Measurements from ENCODE around the gene FTSJ1. TPM values are rescaled to one million over a fixed set of nuclear protein-coding genes. Genes with fewer than 3 reads are reported as not detected.

The FTSJ1 gene
- total RNA-seq, 1 experiment from 2014 or later, result 53.9 TPM

DNA sequence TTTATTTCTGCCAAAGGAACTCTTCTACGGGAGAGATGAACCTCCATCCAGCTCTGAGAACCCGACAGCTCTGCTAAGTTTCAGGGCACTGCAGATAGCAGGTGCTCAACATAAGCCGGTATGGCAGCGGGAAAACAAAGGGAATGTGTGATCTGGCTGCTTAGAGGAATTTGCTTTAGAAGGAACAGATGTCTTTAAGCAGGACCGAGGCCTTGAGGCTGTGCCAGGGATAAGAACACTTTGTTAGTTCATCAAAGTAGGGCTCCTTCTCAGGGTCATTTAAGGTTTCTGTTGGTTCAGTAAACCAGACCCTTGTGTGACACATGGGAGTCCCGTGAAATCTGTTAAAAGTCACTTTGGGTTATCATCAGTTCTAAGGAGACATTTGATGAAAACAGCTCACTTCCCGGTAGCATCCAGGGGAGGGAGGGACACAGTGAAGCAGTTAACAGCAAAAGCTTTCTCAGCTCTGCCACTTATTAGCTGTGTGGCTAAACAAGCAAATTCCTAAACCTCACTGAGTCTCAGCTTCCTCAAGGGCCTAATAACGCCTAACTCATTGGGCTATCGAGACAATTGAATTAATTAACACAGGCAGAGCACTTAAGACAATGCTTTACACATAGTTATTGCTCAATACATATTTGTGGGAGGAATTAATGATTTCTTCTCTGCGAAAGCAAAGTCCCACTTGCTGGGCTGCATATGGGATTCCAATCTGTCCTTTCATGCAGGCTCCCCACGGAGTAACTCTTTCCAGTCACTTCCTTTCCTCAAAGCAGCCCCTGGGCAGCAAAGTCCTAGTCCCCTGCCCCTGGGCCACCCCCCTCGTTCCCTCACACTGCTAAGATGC, 2.9 kb upstream of the FTSJ1 start (continued):
- TF ChIP-seq, protein P1, sequence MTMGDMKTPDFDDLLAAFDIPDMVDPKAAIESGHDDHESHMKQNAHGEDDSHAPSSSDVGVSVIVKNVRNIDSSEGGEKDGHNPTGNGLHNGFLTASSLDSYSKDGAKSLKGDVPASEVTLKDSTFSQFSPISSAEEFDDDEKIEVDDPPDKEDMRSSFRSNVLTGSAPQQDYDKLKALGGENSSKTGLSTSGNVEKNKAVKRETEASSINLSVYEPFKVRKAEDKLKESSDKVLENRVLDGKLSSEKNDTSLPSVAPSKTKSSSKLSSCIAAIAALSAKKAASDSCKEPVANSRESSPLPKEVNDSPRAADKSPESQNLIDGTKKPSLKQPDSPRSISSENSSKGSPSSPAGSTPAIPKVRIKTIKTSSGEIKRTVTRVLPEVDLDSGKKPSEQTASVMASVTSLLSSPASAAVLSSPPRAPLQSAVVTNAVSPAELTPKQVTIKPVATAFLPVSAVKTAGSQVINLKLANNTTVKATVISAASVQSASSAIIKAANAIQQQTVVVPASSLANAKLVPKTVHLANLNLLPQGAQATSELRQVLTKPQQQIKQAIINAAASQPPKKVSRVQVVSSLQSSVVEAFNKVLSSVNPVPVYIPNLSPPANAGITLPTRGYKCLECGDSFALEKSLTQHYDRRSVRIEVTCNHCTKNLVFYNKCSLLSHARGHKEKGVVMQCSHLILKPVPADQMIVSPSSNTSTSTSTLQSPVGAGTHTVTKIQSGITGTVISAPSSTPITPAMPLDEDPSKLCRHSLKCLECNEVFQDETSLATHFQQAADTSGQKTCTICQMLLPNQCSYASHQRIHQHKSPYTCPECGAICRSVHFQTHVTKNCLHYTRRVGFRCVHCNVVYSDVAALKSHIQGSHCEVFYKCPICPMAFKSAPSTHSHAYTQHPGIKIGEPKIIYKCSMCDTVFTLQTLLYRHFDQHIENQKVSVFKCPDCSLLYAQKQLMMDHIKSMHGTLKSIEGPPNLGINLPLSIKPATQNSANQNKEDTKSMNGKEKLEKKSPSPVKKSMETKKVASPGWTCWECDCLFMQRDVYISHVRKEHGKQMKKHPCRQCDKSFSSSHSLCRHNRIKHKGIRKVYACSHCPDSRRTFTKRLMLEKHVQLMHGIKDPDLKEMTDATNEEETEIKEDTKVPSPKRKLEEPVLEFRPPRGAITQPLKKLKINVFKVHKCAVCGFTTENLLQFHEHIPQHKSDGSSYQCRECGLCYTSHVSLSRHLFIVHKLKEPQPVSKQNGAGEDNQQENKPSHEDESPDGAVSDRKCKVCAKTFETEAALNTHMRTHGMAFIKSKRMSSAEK (CRISPR knock-in tag; IDR thresholded peaks at IDR 0.05; ENCODE audit: borderline replicate concordance), result no peak
- TF ChIP-seq, protein P2, sequence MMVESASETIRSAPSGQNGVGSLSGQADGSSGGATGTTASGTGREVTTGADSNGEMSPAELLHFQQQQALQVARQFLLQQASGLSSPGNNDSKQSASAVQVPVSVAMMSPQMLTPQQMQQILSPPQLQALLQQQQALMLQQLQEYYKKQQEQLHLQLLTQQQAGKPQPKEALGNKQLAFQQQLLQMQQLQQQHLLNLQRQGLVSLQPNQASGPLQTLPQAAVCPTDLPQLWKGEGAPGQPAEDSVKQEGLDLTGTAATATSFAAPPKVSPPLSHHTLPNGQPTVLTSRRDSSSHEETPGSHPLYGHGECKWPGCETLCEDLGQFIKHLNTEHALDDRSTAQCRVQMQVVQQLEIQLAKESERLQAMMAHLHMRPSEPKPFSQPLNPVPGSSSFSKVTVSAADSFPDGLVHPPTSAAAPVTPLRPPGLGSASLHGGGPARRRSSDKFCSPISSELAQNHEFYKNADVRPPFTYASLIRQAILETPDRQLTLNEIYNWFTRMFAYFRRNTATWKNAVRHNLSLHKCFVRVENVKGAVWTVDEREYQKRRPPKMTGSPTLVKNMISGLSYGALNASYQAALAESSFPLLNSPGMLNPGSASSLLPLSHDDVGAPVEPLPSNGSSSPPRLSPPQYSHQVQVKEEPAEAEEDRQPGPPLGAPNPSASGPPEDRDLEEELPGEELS (CRISPR knock-in tag; IDR thresholded peaks at IDR 0.05), result no peak
- TF ChIP-seq, protein P3, sequence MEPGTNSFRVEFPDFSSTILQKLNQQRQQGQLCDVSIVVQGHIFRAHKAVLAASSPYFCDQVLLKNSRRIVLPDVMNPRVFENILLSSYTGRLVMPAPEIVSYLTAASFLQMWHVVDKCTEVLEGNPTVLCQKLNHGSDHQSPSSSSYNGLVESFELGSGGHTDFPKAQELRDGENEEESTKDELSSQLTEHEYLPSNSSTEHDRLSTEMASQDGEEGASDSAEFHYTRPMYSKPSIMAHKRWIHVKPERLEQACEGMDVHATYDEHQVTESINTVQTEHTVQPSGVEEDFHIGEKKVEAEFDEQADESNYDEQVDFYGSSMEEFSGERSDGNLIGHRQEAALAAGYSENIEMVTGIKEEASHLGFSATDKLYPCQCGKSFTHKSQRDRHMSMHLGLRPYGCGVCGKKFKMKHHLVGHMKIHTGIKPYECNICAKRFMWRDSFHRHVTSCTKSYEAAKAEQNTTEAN (CRISPR knock-in tag; IDR thresholded peaks at IDR 0.05), result no peak
- TF ChIP-seq ZNF671 (CRISPR knock-in tag; IDR thresholded peaks at IDR 0.05) (no peak), GABPB1 (CRISPR knock-in tag; IDR thresholded peaks at IDR 0.05) (no peak), RORB (CRISPR knock-in tag; IDR thresholded peaks at IDR 0.05) (no peak), ZNF423 (CRISPR knock-in tag; IDR thresholded peaks at IDR 0.05) (no peak; the same call in 1 of the 2 replicates), SMAD3 (CRISPR knock-in tag; IDR thresholded peaks at IDR 0.05; ENCODE audit: borderline replicate concordance) (no peak), ZNF263 (CRISPR knock-in tag; IDR thresholded peaks at IDR 0.05; ENCODE audit: low read depth) (no peak), OVOL2 (CRISPR knock-in tag; IDR thresholded peaks at IDR 0.05; ENCODE audit: borderline replicate concordance) (no peak)
- TF ChIP-seq, protein P4, sequence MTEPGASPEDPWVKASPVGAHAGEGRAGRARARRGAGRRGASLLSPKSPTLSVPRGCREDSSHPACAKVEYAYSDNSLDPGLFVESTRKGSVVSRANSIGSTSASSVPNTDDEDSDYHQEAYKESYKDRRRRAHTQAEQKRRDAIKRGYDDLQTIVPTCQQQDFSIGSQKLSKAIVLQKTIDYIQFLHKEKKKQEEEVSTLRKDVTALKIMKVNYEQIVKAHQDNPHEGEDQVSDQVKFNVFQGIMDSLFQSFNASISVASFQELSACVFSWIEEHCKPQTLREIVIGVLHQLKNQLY (CRISPR knock-in tag; IDR thresholded peaks at IDR 0.05), result no peak

DNA sequence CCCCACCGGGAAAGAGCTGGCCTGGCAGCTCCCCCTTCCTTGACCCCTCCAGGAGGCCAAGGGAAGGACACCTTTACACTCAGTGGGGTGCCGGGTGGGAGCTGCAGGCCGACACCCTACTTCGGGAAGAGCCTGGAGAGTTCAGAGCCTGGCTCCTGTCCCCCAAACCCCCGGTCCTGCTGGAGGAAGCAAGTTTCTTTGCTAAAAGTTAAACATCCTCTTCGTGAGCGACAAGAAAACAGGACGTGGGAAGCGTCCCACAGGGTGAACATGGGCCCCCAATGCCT, 2.4 kb upstream of the FTSJ1 start:
- peak overlapping the region; percentile 18; the same call in 1 of the 2 replicates for H3K4me3 Mint-ChIP-seq
- H3K9me3 Mint-ChIP-seq, result no peaks in the 10 kb centered on the region
- ChIA-PET POLR2A (no interaction called here), CTCF (interaction anchor here (1.2 to 1.4 kb wide), 2 partner anchors 8 to 20 kb away, joined by 3 to 10 read pairs; no protein-coding TSS in a partner anchor)
- no peaks in the 10 kb centered on the region for H3K27me3 Mint-ChIP-seq (ENCODE audit: low read depth)
- H3K36me3 Mint-ChIP-seq, result no peaks in the 10 kb centered on the region
- peaks cover 45% of the 10 kb centered on the region for H3K4me1 Mint-ChIP-seq
- DNase-seq (ENCODE audit: low spot score), result no peak
- peak overlapping the region; percentile 95 for H3K27ac Mint-ChIP-seq
- no peak for ATAC-seq
- TF ChIP-seq ZNF396 (CRISPR knock-in tag; IDR thresholded peaks at IDR 0.05; ENCODE audit: borderline replicate concordance) (no peak), ZNF671 (CRISPR knock-in tag; IDR thresholded peaks at IDR 0.05) (no peak), JAZF1 (CRISPR knock-in tag; IDR thresholded peaks at IDR 0.05) (no peak), GRHL2 (CRISPR knock-in tag; IDR thresholded peaks at IDR 0.05; ENCODE audit: insufficient replicate concordance, severe bottlenecking) (no peak), NR2C2 (CRISPR knock-in tag; IDR thresholded peaks at IDR 0.05) (no peak), SOX15 (CRISPR knock-in tag; IDR thresholded peaks at IDR 0.05) (no peak), NFYB (CRISPR knock-in tag; conservative IDR thresholded peaks at IDR 0.05; ENCODE audit: low read depth) (no peak), CREM (CRISPR knock-in tag; IDR thresholded peaks at IDR 0.05) (no peak)
- TF ChIP-seq, protein P5, sequence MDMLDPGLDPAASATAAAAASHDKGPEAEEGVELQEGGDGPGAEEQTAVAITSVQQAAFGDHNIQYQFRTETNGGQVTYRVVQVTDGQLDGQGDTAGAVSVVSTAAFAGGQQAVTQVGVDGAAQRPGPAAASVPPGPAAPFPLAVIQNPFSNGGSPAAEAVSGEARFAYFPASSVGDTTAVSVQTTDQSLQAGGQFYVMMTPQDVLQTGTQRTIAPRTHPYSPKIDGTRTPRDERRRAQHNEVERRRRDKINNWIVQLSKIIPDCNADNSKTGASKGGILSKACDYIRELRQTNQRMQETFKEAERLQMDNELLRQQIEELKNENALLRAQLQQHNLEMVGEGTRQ (CRISPR knock-in tag; IDR thresholded peaks at IDR 0.05), result no peak
- TF ChIP-seq, protein P6, sequence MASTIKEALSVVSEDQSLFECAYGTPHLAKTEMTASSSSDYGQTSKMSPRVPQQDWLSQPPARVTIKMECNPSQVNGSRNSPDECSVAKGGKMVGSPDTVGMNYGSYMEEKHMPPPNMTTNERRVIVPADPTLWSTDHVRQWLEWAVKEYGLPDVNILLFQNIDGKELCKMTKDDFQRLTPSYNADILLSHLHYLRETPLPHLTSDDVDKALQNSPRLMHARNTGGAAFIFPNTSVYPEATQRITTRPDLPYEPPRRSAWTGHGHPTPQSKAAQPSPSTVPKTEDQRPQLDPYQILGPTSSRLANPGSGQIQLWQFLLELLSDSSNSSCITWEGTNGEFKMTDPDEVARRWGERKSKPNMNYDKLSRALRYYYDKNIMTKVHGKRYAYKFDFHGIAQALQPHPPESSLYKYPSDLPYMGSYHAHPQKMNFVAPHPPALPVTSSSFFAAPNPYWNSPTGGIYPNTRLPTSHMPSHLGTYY (CRISPR knock-in tag; IDR thresholded peaks at IDR 0.05), result no peak
- TF ChIP-seq, protein P7, sequence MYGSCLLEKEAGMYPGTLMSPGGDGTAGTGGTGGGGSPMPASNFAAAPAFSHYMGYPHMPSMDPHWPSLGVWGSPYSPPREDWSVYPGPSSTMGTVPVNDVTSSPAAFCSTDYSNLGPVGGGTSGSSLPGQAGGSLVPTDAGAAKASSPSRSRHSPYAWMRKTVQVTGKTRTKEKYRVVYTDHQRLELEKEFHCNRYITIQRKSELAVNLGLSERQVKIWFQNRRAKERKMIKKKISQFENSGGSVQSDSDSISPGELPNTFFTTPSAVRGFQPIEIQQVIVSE (CRISPR knock-in tag; IDR thresholded peaks at IDR 0.05; ENCODE audit: borderline replicate concordance), result no peak
- TF ChIP-seq, protein P4 (CRISPR knock-in tag; IDR thresholded peaks at IDR 0.05), result no peak
- TF ChIP-seq, protein P8, sequence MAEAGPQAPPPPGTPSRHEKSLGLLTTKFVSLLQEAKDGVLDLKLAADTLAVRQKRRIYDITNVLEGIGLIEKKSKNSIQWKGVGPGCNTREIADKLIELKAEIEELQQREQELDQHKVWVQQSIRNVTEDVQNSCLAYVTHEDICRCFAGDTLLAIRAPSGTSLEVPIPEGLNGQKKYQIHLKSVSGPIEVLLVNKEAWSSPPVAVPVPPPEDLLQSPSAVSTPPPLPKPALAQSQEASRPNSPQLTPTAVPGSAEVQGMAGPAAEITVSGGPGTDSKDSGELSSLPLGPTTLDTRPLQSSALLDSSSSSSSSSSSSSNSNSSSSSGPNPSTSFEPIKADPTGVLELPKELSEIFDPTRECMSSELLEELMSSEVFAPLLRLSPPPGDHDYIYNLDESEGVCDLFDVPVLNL (CRISPR knock-in tag; IDR thresholded peaks at IDR 0.05; ENCODE audit: borderline replicate concordance, low read depth), result no peak

Data from WTC11 (cell line).